Endometrial microvascular endothelial cells (primary cell): ENCODE measurements around the gene CXCL14. TPM values are rescaled to one million over a fixed set of nuclear protein-coding genes. Genes with fewer than 3 reads are reported as not detected.
"Not testable (repeated sequence)": the region's sequence is repeated elsewhere in the genome, so short reads cannot be mapped to it uniquely, and the experiment has no call there.

Experiments used
- in situ Hi-C: cut with HindIII; loops from 2 replicates; pipeline ENCODE4 v1.10.0; 2017; ENCODE audit warnings: low sequenced_read_pairs, low pct_unique_long_range_greater_than_20kb; ENCODE audit errors: inconsistent ontology term
- total RNA-seq: library from RNA; depleted of rRNA; stranded (reverse); fragments of >200 nt; gene quantifications from one replicate; pipeline ENCODE4 v1.2.3, GENCODE V29; 2015; ENCODE audit errors: inconsistent ontology term

Gene CXCL14
- total RNA-seq, 1 donor from 2014 or later, result not detected

- in situ Hi-C loops, result no loop called here
Observed at GRCh38 chr5:135534609-135535419, 44.0 kb downstream of the CXCL14 start.

GRCh38 chr5:135533794-135534193, 45.0 kb downstream of the CXCL14 start:
- in situ Hi-C loops, result no loop called here

- in situ Hi-C loops, result no loop called here
Observed at GRCh38 chr5:135533334-135533733, 45.5 kb downstream of the CXCL14 start.

- in situ Hi-C loops, result not testable (repeated sequence)
Observed at GRCh38 chr5:135529576-135529975, 49.2 kb downstream of the CXCL14 start.

GRCh38 chr5:135526924-135527323, 51.9 kb downstream of the CXCL14 start:
- in situ Hi-C loops, result no loop called here

GRCh38 chr5:135521964-135522363, 56.8 kb downstream of the CXCL14 start:
- in situ Hi-C loops, result no loop called here

Other genes starting within 250 kb of the CXCL14 start
- gene MACROH2A1, start 179.8 kb downstream of the CXCL14 start, total RNA-seq, result 139 TPM
- gene DCANP1, start 131.6 kb downstream of the CXCL14 start, total RNA-seq, result not detected
- gene TIFAB, start 126.6 kb downstream of the CXCL14 start, total RNA-seq, result not detected
- not detected for gene NEUROG1, start 43.0 kb downstream of the CXCL14 start, total RNA-seq